ENCODE data around the gene P3H3. TPM values are rescaled to one million over a fixed set of nuclear protein-coding genes. Genes with fewer than 3 reads are reported as not detected.

Gene P3H3
- total and polyA plus RNA-seq, 2 experiments from 2014 or later, result 16.4 to 38.2 TPM

DNA sequence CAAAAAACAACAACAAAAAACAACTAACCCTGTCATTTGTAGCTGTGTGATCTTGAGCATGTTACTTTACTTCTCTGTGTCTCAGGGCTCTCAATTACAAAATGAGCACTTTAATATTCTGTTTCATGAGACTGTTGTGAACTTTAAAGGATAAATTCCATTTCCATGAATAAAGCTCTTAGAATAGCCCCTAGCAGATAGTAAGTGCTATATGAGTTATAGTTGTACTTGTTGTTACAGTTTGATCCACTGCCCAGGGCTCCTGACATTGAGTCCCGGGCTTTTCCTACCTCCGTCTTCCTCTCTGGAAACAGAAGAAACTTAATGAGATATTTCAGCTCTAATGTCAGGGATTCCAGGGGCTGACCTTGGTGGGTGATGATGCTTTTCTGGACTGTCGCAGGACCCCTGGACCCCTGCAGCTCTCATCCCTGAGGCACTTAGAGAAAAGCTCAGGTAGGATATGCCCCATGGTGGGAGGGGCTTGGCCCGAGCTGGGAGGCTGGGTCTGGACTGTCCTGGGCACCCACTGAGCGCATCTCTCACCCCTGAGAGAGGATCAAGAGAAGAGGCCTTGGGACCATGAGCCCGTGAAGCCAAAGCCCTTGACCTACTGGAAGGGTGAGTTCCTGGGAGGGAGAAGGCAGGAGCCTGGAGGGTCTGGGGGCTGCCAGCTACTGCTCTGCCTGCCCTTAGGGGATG, 5.1 kb downstream of the P3H3 start (continued):
- TF ChIP-seq, protein P1, sequence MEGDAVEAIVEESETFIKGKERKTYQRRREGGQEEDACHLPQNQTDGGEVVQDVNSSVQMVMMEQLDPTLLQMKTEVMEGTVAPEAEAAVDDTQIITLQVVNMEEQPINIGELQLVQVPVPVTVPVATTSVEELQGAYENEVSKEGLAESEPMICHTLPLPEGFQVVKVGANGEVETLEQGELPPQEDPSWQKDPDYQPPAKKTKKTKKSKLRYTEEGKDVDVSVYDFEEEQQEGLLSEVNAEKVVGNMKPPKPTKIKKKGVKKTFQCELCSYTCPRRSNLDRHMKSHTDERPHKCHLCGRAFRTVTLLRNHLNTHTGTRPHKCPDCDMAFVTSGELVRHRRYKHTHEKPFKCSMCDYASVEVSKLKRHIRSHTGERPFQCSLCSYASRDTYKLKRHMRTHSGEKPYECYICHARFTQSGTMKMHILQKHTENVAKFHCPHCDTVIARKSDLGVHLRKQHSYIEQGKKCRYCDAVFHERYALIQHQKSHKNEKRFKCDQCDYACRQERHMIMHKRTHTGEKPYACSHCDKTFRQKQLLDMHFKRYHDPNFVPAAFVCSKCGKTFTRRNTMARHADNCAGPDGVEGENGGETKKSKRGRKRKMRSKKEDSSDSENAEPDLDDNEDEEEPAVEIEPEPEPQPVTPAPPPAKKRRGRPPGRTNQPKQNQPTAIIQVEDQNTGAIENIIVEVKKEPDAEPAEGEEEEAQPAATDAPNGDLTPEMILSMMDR (conservative IDR thresholded peaks at IDR 0.05; ENCODE audit: low read depth in 2 of 2), result no peak
- TF ChIP-seq EZH2phosphoT487 (IDR thresholded peaks at IDR 0.05; ENCODE audit: unreplicated experiment) (no peak), STAT1 (IDR thresholded peaks at IDR 0.05; ENCODE audit: unreplicated experiment) (no peak), JUNB (IDR thresholded peaks at IDR 0.05; ENCODE audit: unreplicated experiment) (no peak), ZNF331 (CRISPR knock-in tag; IDR thresholded peaks at IDR 0.05; ENCODE audit: low read depth) (no peak)

DNA sequence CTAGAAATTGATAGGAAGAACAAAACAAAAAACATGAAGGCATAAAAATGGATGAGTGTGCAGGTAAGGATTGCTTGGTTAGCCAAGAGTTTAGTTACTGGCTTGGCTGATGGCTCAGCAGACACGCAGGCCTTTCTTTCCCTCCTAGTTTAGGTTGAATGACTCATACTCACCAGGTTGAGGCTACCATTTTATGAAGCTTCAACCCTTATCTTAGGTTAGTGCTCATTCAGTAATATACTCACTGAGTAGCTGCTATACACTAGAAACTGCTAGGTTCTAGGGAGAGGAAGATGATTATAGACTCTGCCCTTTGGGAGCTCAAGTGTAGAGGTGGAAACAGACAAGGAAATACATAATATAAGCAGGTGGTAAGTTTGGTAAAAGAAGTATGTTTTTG, 6.0 kb downstream of the P3H3 start:
- no peak for ATAC-seq
- TF ChIP-seq CREB1 (CRISPR knock-in tag; IDR thresholded peaks at IDR 0.05; ENCODE audit: low read depth), result no peak
- TF ChIP-seq, protein P2, sequence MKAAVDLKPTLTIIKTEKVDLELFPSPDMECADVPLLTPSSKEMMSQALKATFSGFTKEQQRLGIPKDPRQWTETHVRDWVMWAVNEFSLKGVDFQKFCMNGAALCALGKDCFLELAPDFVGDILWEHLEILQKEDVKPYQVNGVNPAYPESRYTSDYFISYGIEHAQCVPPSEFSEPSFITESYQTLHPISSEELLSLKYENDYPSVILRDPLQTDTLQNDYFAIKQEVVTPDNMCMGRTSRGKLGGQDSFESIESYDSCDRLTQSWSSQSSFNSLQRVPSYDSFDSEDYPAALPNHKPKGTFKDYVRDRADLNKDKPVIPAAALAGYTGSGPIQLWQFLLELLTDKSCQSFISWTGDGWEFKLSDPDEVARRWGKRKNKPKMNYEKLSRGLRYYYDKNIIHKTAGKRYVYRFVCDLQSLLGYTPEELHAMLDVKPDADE (IDR thresholded peaks at IDR 0.05), result no peak
- TF ChIP-seq, protein P1 (conservative IDR thresholded peaks at IDR 0.05; ENCODE audit: low read depth in 2 of 2), result no peak
- no peak for TF ChIP-seq ZNF114 (CRISPR knock-in tag; IDR thresholded peaks at IDR 0.05)
- TF ChIP-seq, protein P3, sequence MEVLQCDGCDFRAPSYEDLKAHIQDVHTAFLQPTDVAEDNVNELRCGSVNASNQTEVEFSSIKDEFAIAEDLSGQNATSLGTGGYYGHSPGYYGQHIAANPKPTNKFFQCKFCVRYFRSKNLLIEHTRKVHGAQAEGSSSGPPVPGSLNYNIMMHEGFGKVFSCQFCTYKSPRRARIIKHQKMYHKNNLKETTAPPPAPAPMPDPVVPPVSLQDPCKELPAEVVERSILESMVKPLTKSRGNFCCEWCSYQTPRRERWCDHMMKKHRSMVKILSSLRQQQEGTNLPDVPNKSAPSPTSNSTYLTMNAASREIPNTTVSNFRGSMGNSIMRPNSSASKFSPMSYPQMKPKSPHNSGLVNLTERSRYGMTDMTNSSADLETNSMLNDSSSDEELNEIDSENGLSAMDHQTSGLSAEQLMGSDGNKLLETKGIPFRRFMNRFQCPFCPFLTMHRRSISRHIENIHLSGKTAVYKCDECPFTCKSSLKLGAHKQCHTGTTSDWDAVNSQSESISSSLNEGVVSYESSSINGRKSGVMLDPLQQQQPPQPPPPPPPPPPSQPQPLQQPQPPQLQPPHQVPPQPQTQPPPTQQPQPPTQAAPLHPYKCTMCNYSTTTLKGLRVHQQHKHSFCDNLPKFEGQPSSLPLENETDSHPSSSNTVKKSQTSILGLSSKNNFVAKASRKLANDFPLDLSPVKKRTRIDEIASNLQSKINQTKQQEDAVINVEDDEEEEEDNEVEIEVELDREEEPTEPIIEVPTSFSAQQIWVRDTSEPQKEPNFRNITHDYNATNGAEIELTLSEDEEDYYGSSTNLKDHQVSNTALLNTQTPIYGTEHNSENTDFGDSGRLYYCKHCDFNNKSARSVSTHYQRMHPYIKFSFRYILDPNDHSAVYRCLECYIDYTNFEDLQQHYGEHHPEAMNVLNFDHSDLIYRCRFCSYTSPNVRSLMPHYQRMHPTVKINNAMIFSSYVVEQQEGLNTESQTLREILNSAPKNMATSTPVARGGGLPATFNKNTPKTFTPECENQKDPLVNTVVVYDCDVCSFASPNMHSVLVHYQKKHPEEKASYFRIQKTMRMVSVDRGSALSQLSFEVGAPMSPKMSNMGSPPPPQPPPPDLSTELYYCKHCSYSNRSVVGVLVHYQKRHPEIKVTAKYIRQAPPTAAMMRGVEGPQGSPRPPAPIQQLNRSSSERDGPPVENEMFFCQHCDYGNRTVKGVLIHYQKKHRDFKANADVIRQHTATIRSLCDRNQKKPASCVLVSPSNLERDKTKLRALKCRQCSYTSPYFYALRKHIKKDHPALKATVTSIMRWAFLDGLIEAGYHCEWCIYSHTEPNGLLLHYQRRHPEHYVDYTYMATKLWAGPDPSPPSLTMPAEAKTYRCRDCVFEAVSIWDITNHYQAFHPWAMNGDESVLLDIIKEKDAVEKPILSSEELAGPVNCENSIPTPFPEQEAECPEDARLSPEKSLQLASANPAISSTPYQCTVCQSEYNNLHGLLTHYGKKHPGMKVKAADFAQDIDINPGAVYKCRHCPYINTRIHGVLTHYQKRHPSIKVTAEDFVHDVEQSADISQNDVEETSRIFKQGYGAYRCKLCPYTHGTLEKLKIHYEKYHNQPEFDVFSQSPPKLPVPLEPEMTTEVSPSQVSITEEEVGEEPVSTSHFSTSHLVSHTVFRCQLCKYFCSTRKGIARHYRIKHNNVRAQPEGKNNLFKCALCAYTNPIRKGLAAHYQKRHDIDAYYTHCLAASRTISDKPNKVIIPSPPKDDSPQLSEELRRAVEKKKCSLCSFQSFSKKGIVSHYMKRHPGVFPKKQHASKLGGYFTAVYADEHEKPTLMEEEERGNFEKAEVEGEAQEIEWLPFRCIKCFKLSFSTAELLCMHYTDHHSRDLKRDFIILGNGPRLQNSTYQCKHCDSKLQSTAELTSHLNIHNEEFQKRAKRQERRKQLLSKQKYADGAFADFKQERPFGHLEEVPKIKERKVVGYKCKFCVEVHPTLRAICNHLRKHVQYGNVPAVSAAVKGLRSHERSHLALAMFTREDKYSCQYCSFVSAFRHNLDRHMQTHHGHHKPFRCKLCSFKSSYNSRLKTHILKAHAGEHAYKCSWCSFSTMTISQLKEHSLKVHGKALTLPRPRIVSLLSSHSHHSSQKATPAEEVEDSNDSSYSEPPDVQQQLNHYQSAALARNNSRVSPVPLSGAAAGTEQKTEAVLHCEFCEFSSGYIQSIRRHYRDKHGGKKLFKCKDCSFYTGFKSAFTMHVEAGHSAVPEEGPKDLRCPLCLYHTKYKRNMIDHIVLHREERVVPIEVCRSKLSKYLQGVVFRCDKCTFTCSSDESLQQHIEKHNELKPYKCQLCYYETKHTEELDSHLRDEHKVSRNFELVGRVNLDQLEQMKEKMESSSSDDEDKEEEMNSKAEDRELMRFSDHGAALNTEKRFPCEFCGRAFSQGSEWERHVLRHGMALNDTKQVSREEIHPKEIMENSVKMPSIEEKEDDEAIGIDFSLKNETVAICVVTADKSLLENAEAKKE (CRISPR knock-in tag; IDR thresholded peaks at IDR 0.05), result no peak
- TF ChIP-seq EZH2 (IDR thresholded peaks at IDR 0.05; ENCODE audit: low read depth, unreplicated experiment), result no peak
- TF ChIP-seq NANOG (IDR thresholded peaks at IDR 0.05; ENCODE audit: borderline replicate concordance), result no peak
- TF ChIP-seq EZH2phosphoT487 (IDR thresholded peaks at IDR 0.05; ENCODE audit: unreplicated experiment), result no peak

More for the DNA sequence above, 6.0 kb downstream of the P3H3 start:
- DNase-seq (ENCODE audit: low spot score), result no peak
- H3F3A ChIP-seq (replicated peaks; ENCODE audit: low read depth), result peaks cover 23% of the 10 kb centered on the region
- H3K79me2 ChIP-seq (replicated peaks; ENCODE audit: insufficient read depth), result peaks cover 9% of the 10 kb centered on the region
- H3K4me1 ChIP-seq (ENCODE audit: insufficient read depth), result peaks cover 10% of the 10 kb centered on the region; the same call in 1 of the 2 replicates
- H4K20me1 ChIP-seq (replicated peaks; ENCODE audit: insufficient read depth), result peaks cover 3% of the 10 kb centered on the region; the same call in 1 of the 2 replicates
- H2AFZ ChIP-seq, result no peak overlapping the region
- H3K36me3 ChIP-seq (ENCODE audit: insufficient read depth), result peaks cover 6% of the 10 kb centered on the region; the same call in 1 of the 2 replicates
- peaks cover 20% of the 10 kb centered on the region for H3K4me1 Mint-ChIP-seq
- no peak overlapping the region for H3K4me2 ChIP-seq
- no peak overlapping the region; the same call in 1 of the 2 replicates for H3K27ac Mint-ChIP-seq
- no peaks in the 10 kb centered on the region for H3K9me2 ChIP-seq (ENCODE audit: insufficient read depth)
- H3K27ac ChIP-seq (ENCODE audit: low read depth), result peak overlapping the region; percentile 69; the same call in 1 of the 2 replicates
- H3K4me3 Mint-ChIP-seq, result no peak overlapping the region
- H3K36me3 Mint-ChIP-seq (ENCODE audit: low read depth), result peaks cover 83% of the 10 kb centered on the region
- no peak overlapping the region for H3K4me3 ChIP-seq
- no peaks in the 10 kb centered on the region for H3K9me3 Mint-ChIP-seq
- peaks cover 14% of the 10 kb centered on the region for H3K27me3 Mint-ChIP-seq (ENCODE audit: insufficient read depth, low read depth, poor library complexity)
- no peaks in the 10 kb centered on the region for H3K27me3 ChIP-seq (ENCODE audit: insufficient read depth)
